Measurements from ENCODE around the gene SHROOM1.

DNA sequence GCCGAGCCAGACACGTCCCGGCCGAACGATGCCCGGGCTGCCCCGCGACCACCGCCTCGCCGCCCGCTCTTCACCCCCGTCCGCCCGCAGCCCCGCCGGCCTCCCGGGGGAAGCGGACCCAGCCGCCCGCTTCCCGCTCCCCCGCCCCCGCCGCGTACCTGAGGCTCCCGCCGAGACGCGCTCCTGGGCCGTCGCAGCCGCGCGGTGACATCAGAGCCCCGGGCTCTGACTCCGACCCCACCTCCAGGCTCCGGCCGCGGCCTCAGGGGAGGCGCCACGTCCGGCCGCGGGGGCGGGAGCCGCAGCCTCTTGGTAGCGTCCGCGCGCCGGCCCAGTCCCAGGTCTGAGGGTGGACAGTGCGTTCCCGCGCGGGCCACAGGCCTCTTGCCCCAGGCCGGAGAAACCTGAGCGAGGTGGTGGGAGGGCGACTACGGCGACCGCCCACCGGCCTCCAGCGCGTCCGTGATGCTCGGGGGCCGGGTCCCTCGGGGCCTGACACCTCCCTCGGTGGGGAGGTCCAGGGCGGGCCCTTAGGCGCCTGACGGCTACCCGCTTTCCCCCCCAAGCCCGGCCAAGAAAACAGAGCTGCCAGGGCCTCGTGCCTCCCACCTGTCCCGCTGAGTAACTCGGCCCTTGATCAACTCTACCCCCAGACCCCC lies at the start of gene SHROOM1:
- TF ChIP-seq EZH2 (optimal IDR thresholded peaks at IDR 0.05; ENCODE audit: low read depth, low read length), result no peak
- TF ChIP-seq, protein P1, sequence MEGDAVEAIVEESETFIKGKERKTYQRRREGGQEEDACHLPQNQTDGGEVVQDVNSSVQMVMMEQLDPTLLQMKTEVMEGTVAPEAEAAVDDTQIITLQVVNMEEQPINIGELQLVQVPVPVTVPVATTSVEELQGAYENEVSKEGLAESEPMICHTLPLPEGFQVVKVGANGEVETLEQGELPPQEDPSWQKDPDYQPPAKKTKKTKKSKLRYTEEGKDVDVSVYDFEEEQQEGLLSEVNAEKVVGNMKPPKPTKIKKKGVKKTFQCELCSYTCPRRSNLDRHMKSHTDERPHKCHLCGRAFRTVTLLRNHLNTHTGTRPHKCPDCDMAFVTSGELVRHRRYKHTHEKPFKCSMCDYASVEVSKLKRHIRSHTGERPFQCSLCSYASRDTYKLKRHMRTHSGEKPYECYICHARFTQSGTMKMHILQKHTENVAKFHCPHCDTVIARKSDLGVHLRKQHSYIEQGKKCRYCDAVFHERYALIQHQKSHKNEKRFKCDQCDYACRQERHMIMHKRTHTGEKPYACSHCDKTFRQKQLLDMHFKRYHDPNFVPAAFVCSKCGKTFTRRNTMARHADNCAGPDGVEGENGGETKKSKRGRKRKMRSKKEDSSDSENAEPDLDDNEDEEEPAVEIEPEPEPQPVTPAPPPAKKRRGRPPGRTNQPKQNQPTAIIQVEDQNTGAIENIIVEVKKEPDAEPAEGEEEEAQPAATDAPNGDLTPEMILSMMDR (IDR thresholded peaks at IDR 0.05; ENCODE audit: low read length), result no peak
- TF ChIP-seq EZH2phosphoT487 (IDR thresholded peaks at IDR 0.05; ENCODE audit: low read length), result no peak
